ENCODE results near the gene C1QL2.

The C1QL2 gene

DNA sequence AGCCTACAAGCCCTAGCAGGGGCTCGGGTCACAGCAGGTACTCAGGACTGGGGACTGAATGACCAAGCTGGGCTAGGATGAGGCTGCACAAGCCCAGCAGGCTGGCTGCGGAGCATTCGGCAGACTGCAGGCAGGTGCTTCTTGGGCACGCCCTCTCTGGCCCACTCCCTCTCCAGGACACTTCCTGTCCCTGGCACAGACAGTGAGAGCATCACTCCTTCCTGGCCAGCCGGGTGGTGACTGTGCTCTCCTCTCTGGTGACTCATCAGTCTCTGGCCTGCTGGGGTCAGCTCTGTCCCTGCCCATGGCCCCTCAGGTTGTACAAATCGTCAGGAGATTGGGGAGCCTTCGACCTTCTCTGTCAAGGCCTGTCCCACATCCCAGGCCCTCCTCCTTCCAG lies 22.5 kb downstream of the C1QL2 start:
- no peak for DNase-seq

DNA sequence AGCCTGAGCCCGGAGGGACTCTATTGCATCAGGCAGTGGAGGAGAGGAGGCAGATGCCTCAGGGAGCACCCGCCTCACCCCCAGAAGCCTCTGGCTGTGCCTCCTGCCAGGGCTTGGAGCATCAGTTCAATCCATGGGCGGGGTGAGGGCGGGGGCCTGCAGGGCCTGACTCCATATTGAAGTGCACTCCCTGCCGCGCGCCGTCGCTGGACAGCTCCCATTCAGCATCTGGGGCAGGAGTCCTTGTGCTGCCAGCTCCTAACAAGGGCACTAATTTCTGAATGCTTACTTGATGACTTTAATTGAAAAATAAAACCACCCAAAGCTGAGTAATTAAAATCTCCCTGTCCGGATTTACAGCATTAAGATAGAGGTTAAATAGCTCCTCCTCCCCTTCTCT lies 23.8 kb downstream of the C1QL2 start:
- DNase-seq, result no peak

DNA sequence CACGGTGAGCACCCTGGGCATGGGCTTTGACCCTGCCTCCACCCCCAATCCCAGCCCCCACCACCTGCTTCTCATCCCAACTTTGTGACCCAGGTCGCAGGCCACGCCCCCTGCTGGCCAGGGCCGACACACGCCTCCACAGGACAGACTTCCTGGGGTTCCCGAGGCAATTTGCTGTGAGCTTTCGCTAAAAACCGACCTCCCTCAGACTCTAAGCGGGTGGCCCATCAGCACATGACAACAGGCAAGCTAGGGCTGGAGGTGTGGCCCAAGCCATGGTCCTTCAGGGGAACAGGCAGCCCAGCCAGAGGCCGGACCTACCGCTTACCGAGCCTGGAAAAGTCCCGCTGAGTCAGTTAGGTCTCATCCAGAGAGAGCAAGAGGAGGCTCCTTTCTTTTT lies 31.9 kb downstream of the C1QL2 start:
- DNase-seq, result peak; percentile 60

GRCh38 chr2:119123389-119123788 lies 35.2 kb downstream of the C1QL2 start:
- no peak for DNase-seq

GRCh38 chr2:119122663-119123062 lies 35.9 kb downstream of the C1QL2 start:
- DNase-seq, result peak; percentile 19

GRCh38 chr2:119119999-119120756 lies 38.4 kb downstream of the C1QL2 start:
- no peak for DNase-seq

- DNase-seq, result no peak
Measured at GRCh38 chr2:119119076-119119785, 39.3 kb downstream of the C1QL2 start.

GRCh38 chr2:119117891-119118882 lies 40.4 kb downstream of the C1QL2 start:
- no peak for DNase-seq

DNA sequence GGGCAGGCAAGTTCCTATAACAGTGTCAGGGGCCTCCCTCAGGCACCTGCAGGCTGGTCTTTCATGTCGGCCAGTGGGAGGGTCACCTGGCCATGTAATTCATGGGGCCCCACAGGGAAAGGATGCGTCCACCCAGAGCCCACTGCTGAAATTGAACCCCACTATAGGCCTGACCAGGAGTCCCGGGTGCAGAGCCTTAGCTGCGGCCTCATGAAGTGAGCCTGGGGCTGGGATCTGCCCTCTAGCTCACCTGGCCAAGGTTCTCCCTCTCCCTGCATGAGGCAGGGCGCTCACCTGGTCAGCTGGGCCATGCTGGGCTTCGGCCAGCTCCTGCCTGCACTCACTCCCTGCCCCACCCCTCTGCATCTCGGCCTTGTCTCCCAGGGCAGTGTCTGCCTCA lies 41.1 kb downstream of the C1QL2 start:
- no peak for DNase-seq

DNA sequence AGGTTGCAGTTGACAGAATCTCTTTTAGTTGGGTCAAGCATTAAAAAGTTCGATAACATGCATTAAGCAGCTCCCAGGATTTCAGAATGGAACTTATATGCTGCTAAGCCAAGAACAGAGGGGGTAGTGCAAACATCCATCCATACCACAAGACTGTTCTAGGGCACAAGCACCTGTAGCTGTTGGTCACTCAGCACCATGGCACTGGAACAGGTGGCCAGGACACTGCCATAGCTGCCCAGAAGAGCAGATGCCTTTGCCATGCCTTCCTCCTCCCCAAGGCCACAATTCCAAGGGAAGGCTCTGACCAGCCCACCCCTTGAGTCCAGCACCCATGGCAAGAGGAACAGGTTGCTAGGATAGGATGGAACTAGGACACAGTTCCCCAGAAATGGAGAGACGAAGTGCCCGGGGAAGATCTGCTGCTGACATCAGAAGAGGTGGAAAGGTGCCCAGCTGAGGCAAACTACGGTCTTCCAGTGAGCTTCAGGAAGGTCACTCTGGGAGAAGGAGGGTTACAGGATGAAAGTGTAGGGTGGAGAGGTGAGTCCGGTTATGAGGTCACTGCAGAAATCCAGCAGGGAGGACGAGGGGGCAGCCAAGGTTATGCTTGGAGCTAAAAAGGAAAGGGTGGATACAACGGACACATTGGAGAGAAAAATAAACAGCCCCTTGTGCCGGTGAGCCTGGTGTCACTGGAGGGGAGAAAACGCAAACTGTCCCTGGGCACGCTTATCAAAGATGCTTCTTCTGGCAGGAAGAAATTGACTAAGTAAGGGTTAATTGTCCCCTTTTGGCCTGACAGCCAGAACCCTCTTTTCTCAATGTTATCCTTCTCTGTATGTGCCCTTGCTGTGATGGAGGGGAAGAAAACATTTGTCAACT lies 41.9 kb downstream of the C1QL2 start:
- no peak for DNase-seq

DNA sequence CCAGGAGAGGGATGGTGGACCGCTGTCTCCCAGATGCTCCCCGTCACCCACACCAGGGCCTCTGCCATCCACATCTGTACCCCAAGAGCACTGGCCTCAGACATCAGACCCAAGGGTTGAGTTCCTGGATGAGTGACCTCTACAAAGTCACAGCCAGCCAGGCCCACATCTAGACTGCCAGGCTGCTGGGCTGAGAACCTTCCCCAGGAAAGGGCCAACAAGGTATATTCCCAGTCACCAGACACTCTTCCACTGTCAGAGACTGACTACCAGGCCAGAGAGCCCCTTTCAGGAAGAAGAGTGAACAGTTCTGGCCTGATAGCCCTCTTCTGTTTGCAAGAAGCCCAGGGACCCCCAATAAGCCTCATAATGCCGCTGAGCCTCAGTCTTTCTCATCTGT lies 44.3 kb downstream of the C1QL2 start:
- DNase-seq, result no peak

DNA sequence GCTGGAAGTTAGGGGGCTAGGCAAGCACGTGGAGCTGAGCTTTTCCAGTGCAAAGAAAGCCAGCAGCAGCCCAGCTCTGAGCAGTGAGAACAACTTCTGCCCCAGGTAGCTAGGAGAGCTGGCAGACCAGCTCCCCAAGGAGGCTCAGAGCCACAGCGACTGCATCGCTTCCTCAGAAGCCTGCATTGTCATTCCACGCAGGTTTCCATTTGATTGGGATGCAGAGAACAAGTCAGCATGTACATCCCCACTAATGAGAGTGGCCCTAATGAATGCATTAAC lies 45.1 kb downstream of the C1QL2 start:
- no peak for DNase-seq

DNA sequence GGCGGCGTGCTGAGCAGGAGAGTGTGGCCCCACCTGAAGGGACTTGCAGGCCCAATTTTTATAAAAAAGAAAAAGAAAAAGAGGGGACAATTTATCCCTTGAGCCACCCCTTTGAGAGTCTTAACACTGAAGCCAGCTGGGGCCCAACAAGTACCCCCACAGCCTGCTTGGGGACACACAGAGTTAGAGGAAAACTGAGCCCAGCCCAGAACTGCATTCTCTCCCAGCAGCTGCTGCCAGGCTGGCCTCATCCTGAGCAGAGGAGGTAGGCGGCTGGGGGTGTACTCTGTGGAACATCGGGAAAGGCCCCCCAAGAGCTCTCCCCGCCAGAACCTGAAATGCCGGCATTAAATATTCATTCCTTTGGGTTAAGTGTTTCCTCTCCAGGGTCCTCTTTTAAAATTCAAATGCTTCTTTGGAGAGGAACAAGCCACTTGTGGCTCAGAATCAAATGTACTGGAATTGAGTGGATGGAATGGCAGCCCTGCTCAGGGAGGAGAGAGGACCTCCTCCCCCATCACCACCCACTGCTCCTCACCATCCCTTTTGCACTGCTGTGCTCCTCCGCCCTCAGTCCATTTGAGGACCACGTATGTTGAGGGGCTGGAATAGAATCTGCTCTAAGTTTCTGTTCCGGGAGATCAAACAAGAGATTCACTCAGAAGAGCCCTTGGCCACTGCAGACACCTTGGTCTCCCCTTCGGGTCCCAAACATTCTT lies 45.6 kb downstream of the C1QL2 start:
- no peak for DNase-seq

- no peak for DNase-seq
Measured at GRCh38 chr2:119112230-119112629, 46.3 kb downstream of the C1QL2 start.

DNA sequence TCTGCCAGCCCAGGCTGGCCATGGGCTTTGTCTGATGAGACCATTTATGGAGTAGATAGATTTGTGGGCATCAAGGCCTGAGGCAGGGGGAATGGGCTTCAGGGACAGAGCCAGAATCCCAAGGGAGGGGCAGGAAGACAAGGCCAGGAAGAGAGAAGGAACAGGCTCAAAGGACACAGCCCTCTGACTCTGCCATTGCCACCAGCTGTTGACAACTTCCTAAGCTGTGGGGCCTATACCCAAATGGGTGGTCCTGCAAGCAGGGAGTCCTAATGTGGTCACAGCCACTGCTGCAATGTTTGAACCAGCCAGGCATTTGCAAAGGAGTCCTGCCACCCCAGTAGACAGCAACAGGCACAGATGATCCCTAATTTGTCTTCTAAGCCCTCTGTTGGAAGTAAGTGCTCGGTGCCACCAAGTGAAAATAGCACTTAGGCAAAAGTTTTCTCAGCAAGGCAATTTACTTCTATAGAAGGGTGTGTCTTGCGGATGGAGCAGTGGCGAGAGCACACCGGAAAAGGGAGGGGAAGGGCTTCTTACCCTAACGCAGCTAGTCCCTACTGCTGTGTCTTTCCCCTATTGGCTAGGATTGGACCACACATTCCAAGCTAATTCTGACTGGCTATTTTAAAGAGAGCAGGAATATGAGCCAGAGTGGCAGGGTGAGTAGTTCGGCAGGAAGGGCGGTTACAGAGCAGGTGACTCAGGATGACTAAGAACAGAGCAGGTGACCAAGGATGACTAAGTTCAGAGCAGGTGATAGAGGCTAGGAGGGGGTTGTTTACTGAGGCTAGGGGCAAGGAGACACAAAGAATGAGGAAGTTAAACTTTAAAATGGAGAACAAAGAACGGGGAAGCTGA lies 47.2 kb downstream of the C1QL2 start:
- no peak for DNase-seq

- no peak for DNase-seq
Measured at GRCh38 chr2:119109866-119110265, 48.7 kb downstream of the C1QL2 start.

GRCh38 chr2:119108186-119108585 lies 50.4 kb downstream of the C1QL2 start:
- no peak for DNase-seq

DNA sequence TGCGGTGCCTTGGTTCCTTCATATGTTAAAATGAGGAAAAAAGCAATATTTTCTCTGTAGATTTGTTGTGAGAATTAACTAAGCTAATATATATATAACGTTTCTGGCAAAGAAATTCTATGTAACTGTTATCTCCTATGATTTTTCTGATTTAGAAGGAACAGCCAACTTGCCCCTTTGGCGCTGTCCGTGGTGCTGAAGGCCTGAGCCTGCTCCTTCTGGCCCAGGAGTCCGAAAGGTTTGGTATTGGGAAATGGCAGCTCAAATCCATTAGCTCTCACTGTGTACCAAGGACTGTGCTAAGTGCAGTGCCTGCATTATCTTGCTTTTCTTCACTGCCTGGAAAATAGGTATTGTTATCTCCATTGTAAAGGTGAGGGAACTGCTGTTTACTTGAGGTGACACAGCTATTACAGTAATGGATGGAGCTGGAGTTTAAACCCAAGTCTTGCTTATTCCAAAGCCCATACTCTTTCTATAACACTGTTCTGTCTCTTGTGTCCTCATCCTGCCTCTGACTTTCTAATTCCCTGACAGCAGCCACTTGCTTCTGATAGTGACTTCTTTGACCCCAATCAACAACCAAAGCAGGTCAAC lies 52.2 kb downstream of the C1QL2 start:
- no peak for DNase-seq

All from activated CD8-positive, alpha-beta memory T cell treated with anti-CD3 and anti-CD28 coated beads for 24 hours (primary cell).